Activated CD4-positive, CD25-positive, alpha-beta regulatory T cell treated with anti-CD3 and anti-CD28 coated beads, Interleukin-2, amount 50 U/mL, for 72 hours (primary cell): ENCODE data around the gene MDFIC.

Experiments
- DNase-seq: peaks from one replicate; pipeline ENCODE4 v3.0.0; 2021

Gene MDFIC

GRCh38 chr7:114929570-114929969, 7.7 kb downstream of the MDFIC start:
- DNase-seq = no peak

DNA sequence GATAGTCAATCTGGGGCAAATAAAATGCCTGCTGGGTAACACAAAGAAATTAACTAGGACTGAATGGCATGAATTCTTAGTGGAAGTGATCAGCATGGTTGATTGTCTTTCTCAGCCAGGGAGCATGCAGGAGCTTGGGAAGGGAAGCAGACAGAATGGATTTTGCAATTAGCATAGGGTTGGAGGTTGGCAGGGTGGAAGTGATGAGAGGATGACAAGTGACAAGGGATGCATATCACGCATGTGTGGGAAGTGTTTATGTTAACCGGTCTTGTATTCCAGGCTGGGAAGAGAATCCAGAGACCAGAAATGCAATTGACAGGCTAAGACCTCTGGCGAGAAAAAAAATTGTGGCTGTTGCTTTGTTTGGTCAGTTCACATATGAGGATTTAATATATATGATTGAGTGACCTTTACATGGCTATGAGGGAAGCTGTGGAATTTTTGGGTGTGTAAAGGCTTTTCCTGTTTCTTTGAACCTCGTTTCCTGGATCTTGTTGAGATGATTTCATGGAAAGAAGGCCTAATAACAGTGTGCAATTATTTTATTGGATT, 8.3 kb downstream of the MDFIC start:
- DNase-seq = no peak

- DNase-seq = no peak
These were observed 9.1 kb downstream of the MDFIC start for GRCh38 chr7:114930829-114931655.

DNA sequence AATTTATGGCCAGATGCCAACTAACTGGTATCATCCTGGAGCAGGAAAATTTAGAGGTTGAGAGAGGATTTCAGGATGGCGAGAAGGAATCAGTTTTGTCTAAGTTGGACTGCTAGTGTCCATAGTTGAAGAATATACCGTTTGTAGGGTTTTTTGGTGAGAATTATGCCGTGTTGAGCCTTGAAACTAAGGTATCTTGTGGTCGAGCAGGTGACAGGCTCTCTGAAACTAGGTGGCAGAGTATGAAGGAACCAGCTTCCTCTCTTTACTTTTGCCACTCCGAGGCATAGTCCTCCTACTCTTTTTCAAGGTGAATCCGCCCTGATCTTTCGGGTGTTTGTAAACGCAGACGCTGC, 9.7 kb downstream of the MDFIC start:
- DNase-seq = no peak

DNA sequence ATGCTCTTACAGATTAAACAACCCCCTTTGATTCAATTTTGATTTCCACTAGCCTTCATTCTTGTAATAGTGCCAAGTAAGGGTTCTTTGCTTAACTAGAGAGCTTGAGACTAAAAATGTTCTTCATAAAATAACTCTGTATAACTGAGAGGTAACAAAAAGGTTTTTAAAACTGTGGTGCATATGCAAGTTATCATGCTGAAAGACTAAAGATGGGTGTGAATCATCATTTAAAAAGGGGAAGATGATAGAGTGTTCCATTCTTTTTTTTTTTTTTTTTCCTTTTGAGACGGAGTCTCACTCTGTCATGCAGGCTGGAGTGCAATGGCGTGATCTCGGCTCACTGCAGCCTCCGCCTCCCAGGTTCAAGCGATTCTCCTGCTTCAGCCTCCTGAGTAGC, 11.1 kb downstream of the MDFIC start:
- no peak for DNase-seq

DNA sequence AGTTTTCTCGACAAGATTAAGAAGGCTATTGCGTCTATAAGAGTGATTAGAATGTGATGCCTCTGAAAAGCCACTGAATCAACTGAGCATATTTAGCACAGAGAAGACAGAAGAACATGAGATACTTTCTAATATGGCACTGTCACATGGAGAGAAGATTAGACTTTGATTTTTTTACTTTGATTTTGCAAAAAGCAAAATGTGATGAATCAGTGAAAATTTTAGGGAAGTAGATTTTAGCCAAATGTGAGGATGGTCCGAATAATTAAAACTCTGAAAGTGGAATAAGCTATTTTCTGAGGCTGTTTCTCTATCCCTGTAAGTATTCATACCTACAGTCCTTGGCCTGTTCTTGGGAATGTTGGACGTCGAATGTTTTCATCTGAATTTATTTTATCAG, 11.8 kb downstream of the MDFIC start:
- DNase-seq = no peak

- no peak for DNase-seq
These were observed 12.2 kb downstream of the MDFIC start for GRCh38 chr7:114934086-114934485.

- no peak for DNase-seq
These were observed 12.8 kb downstream of the MDFIC start for GRCh38 chr7:114934713-114935112.

GRCh38 chr7:114936471-114936870, 14.6 kb downstream of the MDFIC start:
- DNase-seq = no peak

DNA sequence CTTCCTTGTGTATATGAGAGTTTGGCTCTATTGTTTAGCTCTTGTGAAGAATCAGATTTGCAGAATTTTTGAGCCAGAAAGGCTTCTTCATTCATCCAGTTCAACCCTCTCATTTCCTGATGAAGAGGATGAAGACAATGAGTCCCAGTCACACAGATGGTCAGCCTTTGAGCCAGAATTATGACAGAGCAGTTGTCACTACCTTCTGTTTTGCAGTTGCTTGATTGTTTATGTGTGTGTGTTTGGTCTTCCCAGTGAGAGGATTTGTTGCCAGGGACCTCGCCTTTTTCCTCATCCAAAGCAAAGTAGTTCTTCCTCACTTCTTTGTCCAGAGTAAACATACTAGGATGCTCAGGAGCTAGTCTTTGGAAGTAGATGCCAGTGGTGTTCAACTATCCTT, 15.6 kb downstream of the MDFIC start:
- DNase-seq = no peak

- DNase-seq = no peak
These were observed 16.9 kb downstream of the MDFIC start for GRCh38 chr7:114938785-114939184.

DNA sequence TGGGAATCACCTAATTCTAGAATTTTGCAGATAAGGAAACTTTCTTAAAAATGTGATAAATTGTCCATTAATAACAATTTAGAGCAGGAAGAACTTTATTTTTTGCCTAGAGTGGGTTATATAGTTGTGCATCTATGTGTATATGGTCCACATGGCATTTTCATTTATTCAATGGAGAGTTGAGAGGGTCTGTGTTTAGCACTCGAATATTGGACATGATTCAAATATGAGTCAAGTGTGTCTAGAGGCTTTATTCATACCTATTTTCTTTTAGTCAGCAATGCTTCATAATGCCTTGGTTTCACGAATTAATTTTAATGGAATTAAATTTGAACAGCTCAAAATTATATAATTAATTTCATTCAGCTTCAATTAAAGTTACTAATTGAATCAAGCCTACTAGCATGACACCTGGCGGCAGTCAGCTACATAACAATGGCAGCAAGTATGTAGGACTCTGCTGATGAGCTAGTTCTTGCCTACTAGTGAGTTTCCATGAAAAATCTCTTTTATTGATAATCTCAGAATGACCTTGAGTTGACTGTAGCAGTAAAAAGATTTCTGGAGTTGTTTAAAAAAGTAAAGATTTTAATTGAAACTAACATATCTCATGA, 17.7 kb downstream of the MDFIC start:
- DNase-seq = no peak

GRCh38 chr7:114940220-114940619, 18.3 kb downstream of the MDFIC start:
- no peak for DNase-seq

DNA sequence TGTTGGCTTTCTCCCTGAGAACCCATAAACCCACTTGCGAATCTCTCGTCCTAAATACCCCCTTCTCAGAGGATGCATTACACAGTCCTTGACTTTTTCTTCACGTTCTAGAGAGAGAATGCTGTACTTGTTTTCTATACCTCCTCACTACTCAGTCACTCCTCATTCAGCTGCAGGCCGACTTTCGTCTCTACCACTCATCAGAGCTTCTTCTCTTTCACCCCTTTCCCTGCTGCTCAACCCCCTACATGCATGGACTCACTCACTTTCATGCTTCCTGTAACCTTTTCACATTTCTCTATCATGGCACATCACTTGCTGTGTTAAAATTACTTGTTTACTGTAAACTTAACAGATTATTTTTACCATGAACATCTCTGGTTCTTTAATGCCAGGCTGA, 19.8 kb downstream of the MDFIC start:
- DNase-seq = no peak

GRCh38 chr7:114942446-114943175, 20.7 kb downstream of the MDFIC start:
- DNase-seq = no peak

DNA sequence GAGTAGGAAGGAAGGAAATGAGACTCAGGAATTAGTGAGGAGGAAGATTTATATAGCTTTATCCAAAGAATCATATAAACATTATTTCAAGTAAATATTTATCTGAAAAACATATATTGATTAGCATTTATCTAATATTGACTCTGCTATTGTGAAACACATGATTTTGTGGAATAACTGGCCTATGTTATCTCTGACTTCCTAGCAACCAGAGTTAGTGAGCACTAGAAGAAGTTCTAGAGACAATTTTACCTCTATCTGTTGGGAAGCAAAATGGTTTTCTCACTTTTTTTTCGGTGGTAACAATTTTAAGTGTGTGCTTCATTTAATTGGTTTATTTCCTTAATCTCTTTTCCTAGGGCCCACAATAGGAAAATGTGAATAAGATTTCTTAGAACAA, 21.6 kb downstream of the MDFIC start:
- DNase-seq = no peak

DNA sequence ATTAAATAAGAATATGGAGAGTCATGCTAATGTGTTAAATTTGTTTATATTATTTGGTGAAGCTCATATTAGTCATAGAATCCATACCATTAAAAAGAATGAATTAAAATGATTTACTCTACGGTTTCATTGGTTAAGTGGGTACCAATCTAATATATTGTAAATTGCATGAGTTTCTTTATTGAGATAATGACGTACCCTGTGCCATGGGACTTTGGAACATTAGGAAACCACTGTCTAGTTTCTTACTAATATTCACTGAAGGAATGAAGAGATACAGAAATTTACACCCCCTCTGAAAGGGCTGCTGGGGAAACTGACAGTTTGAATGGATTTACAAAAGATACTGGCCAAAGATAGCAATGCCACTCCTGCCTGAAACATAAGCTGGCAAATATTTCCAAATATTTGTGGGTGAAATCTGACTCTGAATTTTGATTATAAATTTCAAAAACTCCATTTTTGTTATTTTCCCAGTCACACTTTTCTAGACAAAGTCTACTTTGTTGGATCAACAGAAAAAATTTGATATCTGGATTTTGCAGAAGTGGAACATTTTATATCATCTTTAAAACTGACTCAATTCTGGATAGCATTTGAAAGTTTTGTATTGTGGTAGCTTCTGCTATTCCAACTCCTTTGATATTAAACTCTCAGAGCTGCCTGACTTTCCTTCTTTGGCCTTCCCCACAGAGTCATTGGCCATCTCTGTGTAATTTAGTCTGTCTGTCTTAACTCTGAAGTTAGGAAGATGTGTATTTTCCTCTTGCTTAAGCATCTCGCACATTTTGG, 22.3 kb downstream of the MDFIC start:
- DNase-seq = no peak

- DNase-seq = no peak
These were observed 23.1 kb downstream of the MDFIC start for GRCh38 chr7:114944745-114945625.

DNA sequence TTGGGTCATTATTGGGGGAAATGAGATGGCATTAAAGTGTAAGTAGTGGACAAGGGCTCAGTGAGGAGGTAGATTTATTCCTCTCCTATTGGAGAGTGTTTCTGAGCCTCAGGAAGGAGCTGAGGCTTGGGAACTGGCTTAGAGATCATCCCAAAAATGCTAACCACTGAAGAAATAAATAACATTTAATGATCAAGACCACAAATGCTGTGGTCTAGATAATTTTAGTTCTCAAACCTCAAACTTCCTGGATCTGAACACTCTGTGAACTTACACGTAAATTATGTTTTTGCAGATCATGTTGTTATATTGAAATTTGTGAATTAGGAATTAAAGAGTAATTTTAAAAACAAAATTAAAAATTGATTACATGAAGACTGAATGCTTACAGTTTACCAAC, 27.3 kb downstream of the MDFIC start:
- no peak for DNase-seq

- DNase-seq = no peak
These were observed 30.4 kb downstream of the MDFIC start for GRCh38 chr7:114952296-114952695.

- DNase-seq = no peak
These were observed 31.8 kb downstream of the MDFIC start for GRCh38 chr7:114953724-114954123.

GRCh38 chr7:114956702-114957101, 34.8 kb downstream of the MDFIC start:
- no peak for DNase-seq
